SKM-1 (cell line): Measurements from ENCODE around the gene TTI1.

Experiments used
- DNase-seq: peaks from one replicate; lab custom pipeline; 2025; ENCODE audit not compliant: unreplicated experiment; lab: John Stamatoyannopoulos, UW

TTI1 gene

GRCh38 chr20:38055294-38055693 lies 22.0 kb upstream of the TTI1 start:
- no peak for DNase-seq

GRCh38 chr20:38054647-38055046 lies 21.4 kb upstream of the TTI1 start:
- DNase-seq: no peak

GRCh38 chr20:38052870-38053269 lies 19.6 kb upstream of the TTI1 start:
- DNase-seq: no peak

GRCh38 chr20:38050686-38051085 lies 17.4 kb upstream of the TTI1 start:
- DNase-seq: no peak

- DNase-seq: no peak
These were observed 16.5 kb upstream of the TTI1 start for GRCh38 chr20:38049800-38050199.

GRCh38 chr20:38046572-38046971 lies 13.3 kb upstream of the TTI1 start:
- no peak for DNase-seq

- no peak for DNase-seq
These were observed 11.4 kb upstream of the TTI1 start for GRCh38 chr20:38044685-38045084.

GRCh38 chr20:38043512-38044300 lies 10.4 kb upstream of the TTI1 start:
- no peak for DNase-seq

- no peak for DNase-seq
These were observed 7.0 kb upstream of the TTI1 start for GRCh38 chr20:38040276-38040675.

GRCh38 chr20:38036366-38036765 lies 3.1 kb upstream of the TTI1 start:
- DNase-seq: no peak

- DNase-seq: no peak
These were observed 1.7 kb upstream of the TTI1 start for GRCh38 chr20:38034961-38035360.

GRCh38 chr20:38034108-38034649 lies 923 bp upstream of the TTI1 start:
- no peak for DNase-seq

GRCh38 chr20:38032585-38033329 lies 499 bp downstream of the TTI1 start:
- no peak for DNase-seq

GRCh38 chr20:38031957-38032356 lies 1.3 kb downstream of the TTI1 start:
- DNase-seq: no peak

GRCh38 chr20:38029453-38029852 lies 3.8 kb downstream of the TTI1 start:
- DNase-seq: no peak

GRCh38 chr20:38024496-38024895 lies 8.8 kb downstream of the TTI1 start:
- DNase-seq: no peak

- no peak for DNase-seq
These were observed 9.9 kb downstream of the TTI1 start for GRCh38 chr20:38023181-38024001.

- no peak for DNase-seq
These were observed 12.0 kb downstream of the TTI1 start for GRCh38 chr20:38021087-38021772.

GRCh38 chr20:38018385-38018784 lies 14.9 kb downstream of the TTI1 start:
- no peak for DNase-seq

GRCh38 chr20:38017959-38018358 lies 15.3 kb downstream of the TTI1 start:
- DNase-seq: no peak

- no peak for DNase-seq
These were observed 19.4 kb downstream of the TTI1 start for GRCh38 chr20:38013887-38014286.
